Measurements from ENCODE around the gene TXLNG.

TXLNG gene

DNA sequence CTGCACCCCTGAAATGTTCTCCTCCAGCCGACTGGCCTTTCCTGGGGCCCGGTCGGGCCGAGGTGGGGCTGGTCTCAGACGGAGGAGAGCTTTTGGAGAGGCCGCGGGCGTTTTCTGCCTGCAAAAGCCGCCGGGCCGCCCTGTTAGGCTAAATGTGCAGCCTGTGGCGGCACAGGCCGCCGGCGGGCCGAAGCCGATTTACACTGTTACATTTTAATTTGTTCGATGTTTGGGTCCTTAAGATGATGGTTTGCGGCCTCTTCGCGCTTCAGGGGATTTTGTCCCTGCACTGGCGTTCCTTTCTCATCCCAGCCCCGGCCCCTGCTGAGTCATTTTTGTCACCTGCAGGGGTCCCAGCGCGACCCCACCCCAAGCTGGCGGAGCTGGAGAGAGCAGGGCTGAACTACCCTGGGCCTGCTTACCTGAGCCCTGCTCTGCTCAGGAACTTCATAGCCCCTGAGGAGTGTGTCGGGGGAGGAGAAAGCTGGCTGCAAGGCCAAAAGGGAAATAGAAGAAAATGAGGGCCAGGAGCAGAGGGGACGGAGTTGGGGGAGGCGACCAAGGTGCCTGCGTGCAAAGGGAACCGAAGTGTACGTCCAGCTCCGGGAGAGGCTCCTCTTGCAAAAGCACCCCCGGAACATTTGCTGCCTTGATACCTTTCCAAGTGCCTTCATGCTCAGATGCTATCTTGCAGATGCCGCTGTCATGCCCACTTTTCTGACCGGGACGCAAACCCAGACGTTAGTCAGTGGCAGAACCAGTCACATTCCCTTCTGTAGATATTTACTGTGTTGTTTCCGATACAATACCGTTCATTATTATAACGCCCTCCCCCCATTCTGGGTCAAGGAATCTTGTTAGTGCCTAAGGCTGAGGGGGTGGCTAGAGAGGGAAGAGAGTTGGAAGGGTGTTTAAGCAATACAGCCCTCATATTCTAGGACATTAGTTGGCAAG lies 84.9 kb downstream of the TXLNG start:
- peak; percentile 83 for DNase-seq

DNA sequence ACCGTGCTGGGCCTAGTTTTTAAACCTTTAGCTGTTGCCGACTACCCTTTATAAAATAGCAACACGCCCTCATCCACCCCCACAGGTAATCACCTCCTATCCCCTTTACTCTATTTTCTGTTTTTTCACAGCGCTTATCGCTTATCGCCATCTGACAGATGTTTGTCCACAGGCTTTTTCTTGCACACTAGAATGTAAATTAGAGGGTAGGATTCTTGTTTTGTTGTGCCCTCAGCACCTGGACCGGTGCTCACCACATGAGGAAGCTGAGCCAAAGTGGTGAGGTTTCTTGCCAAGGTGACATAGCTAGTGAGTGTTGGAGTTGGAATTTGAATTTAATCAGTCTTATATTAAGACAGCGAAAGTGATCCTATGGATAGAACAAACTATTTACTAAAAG lies 86.8 kb downstream of the TXLNG start:
- DNase-seq: no peak

DNA sequence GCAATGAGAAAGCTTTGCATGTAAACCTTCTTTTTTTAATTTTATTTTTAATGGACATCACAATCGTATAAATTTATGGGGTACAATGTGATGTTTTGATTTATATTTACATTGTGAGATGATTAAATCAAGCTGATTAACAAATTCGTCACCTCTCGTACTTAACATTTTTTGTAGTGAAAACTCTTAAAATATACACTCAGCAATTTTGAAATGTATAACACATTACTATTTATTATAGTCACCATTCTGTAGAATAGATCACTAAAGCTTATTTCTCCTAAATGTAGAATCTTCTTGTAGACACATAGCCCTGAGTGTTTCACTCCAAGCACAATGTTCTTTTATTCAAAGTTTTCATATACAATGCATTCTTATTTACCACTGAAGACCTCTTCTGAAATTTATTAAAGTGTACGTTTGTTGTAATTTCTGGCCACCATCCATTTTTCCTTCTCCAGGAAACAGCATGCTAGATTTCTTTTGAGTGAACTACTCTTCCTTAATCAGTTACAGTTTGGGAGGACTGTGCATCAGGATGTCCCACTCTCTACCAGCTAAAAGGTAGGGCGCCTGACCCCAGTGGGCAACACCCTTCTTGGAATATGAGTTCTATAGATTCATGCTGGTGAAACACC lies 88.3 kb downstream of the TXLNG start:
- no peak for DNase-seq

DNA sequence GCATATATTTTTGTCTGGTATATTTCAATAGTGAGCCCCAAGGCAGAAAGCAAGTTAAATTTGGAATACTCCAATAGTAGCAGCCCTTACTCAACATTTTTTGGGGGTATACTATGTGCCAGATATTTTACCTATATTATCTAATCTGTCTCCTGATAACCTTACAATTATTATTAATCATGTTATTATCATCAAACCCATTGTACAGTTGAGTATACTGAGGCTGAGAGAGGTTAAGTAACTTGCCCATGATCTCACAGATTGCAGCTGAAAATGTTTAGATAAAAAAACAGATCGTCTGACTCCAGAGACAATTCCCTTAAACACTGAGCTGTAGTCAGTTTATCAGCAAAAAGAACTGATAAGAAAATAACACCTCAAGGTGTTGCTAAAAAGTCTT lies 90.4 kb downstream of the TXLNG start:
- DNase-seq: no peak

DNA sequence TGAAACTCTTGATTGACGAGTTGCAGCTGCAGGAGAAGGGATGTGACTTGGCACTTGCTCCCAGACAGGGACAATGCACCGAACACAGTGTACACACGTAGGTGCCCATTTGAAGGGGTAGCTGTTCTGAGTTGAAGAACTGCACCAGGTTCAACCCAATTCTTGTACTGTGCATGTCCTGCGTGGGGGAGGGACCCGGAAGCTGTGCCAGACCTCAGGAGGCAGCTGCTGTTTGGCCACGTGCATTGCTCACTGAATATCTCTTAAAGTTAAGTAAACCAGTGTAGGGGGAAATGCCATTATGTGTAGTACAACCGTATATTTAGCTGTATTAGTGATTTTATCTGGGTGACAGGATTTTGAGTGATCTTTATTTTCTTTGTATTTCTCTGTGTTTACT lies 95.9 kb downstream of the TXLNG start:
- DNase-seq: peak; percentile 32

DNA sequence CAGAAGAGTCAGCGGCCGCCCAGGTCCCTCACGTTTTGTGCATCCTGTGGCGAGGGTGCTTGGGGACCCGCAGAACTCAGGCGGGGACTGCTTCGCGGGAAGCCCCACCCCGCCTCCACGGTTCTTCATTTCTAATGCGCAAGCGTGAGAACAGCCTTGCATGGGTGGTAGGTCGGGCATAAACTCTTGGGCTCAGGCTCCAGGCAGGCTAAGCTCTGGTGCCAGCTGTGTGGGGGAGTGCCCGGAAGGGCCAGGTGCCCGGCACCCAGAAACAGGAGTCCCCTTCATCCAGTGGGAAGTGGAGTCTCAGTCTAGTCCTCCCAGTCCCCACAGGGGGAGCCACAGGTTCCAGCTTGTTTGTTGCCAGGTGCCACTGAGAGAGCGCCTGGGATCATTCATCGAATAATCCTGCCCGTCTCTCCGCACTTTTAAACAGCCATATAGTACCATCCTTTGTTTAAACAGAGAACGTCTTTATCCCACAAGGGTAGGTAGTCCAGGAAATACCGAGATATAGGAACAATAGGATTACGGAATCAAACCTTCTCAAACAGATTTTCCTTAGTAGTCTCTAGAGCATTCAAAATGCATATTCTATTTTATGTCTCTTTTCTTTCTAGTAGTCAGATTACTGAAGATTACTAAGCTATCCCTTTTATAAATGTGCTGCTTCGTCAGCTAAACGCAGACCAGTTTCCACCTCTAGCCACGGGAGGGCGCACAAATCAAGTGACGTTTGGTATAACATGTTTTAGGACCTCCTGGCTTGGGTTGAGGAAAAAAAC lies 96.6 kb downstream of the TXLNG start:
- peak; percentile 55 for DNase-seq

DNA sequence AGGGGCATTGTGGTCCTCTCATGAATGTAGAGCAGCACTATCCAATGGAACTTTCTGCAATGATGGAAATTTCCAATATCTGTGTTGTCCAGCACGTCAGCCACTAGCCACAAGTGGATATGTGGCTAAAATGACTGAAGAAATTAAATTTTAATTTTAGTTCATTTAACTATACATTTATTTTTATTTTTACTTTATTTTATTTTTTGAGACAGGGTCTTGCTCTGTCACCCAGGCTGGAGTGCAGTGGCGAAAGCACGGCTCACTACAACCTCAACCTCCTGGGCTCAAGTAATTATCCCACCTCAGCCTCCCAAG lies 97.2 kb downstream of the TXLNG start:
- no peak for DNase-seq

DNA sequence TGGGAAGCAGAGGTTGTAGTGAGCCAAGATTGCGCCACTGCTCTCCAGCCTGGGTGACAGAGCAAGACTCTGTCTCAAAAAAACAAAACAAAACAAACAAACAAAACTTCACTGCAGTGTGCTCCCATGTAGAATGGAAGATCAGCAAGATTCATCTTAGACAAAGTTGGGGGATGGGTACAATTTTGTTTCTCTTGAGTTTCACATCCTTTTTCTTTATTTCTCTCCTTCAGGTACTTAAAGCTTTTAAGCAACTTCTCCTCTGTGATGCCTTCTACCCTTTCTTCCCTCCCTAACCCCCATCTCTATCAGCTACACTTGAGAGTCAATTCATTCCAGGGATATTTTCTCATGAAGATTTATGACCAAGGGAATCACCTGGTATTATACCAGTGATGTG lies 99.4 kb downstream of the TXLNG start:
- no peak for DNase-seq

DNA sequence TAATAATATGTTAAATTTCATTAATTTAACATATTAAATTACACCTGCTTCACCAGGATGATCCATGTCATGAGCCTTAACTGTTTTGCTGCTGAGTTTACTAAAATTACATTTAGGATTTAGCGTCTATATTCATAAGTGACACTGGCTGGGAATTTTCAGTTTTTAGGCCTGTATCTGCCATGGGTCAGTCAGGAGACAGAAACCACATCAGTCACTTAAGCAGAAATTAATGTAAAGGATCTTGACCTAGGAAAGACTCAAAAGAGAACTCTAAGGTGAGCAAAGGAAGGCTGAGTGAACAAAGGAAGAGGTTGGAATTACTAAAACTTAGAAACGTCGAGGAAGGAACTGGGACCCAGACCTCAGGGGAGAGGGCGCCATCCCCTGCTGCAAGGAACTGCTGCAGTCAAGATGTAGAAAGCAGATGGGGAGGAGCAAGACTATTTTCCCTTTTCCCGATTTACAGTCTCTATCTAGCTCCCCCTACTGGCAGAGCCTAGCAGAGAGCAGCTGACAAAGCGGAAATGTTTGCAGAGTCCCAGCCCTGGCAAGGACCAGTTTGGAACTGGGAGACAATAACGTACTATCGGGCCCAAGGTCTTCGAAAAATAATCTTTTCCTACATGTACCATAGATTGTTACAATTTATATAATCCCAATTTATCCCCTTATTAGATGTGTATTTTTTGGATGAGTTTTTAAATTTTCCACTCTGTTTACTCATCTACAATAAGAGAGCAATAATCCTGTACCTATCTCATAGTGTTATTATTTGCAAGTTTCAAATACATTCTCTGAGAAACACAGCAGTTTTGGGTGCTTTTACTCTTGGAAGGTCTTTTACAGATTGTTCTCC lies 106.5 kb downstream of the TXLNG start:
- peak; percentile 23 for DNase-seq

All from right kidney (tissue), 1 donor.